IPS-18c (cell line): ENCODE results near the gene LRIG3.
"Not testable (repeated sequence)": the region's sequence is repeated elsewhere in the genome, so short reads cannot be mapped to it uniquely, and the experiment has no call there.

ENCODE experiments used
- H3K4me3 ChIP-seq: 2 replicates; pipeline ENCODE4 v1.7.0; 2013; ENCODE audit warnings: low read depth, mild to moderate bottlenecking, low read length, moderate library complexity; ENCODE audit not compliant: insufficient read depth
- H3K9me3 ChIP-seq: one replicate; pipeline ENCODE4 v1.6.1; 2013; ENCODE audit warnings: mild to moderate bottlenecking, low read length, moderate library complexity; ENCODE audit not compliant: control insufficient read depth, insufficient read depth

Gene LRIG3

DNA sequence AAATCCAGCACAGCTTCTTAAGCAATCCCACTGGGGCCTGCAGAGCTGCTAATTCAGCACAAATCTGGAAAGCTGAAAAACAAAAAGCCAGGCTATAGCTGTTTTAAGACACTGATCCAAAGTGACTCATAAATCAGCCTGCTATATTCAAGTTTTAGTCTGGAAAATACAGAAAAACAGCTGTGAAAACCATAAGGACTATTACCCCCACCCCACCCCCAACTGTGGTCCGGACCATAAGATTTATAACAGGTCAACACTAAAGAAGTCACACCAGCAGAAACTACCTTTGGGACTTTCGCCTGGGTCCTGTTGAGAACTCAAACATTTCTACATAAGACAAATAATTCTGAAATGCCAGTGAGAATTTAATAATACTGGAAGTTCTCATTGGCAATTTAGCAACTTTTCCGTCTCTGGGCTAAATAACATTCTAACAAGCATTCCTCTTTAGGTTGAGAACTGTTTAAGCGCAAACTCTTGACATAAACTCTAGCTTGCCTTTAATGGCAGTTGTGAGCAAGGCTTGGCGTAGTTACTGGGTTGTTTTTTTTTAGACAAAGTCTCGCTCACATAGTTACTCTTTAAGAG is 3.3 kb downstream of the LRIG3 start:
- Histone ChIP-seq H3K9me3 (no peaks in the 10 kb centered on the region), H3K4me3 (no peak overlapping the region)

DNA sequence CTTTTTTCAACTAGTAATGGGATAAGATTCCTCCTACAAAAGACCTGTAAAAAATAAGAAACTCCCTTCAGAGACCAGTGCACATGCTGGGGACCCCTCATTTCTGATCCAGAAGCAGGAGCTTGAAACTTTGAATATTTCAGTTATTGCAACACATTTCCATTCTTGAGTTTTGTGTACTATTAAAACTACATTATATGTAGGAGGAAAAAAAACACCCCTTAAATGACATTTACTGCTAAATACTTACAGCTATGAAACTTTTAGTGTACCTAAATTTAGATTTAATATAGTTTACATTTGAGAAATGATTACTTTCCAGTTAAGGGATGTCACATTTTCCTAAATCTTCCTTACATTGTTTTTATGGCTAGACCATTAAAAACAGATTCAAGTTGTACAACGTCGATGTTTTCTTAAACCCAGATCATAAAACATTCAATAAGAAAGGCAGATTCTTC is 4.1 kb downstream of the LRIG3 start:
- no peaks in the 10 kb centered on the region for H3K9me3 ChIP-seq
- no peak overlapping the region for H3K4me3 ChIP-seq

DNA sequence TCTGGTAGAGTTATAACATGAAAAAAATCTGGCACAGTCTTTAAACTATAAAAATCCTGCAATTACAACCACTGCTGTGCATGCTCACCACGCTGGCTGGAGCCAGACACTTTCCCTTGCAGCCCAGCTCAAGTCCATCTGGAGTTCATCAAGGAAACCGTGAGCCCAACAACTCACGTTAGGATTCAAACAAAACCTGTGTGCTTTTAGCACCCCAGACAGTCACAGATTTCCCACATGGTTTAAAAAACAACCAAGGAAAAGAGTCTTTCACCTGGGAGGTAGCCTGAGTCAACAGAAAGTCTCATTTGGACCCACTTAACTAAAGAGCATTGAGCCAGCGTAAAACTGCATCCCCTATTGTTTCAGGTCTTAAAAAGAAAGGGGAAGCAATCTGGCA is 4.7 kb downstream of the LRIG3 start:
- no peak overlapping the region for H3K4me3 ChIP-seq
- no peaks in the 10 kb centered on the region for H3K9me3 ChIP-seq

DNA sequence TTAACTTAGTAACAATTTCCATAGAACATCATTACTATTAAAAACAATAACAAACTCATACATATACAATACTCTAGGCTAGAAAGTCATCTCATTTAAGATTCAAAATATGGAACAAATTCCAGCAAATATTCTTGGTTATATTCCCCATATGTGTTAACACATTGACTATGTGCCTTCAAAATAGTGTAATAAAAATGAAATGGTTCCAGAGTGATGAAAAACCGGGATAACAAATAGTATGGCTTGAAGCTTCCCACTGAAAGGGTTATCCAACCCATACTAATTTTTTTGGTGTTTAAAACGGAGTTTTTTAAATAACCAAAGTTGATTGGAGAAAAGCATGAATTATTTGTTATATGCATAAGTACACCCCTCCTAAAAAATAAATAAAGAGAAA is 5.3 kb downstream of the LRIG3 start:
- Histone ChIP-seq H3K9me3 (no peaks in the 10 kb centered on the region), H3K4me3 (no peak overlapping the region)

DNA sequence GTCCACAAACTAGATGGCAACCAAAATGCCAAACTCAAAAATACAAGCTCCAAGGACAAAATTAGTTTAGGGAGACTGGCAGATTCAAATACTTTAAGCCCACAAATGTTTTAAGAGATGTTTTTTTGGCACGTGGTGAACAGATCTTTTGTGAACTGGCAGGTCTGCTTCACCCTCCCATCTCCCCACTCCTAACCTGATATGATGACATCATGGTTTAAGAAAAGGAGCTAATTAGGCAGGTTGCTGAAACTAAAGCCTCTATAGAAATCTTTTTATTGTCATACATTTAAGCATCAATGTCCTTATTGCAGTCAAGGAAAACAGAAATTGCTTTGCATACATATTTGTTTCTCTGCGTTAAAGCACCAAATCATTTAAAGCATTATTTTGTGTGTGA is 5.8 kb downstream of the LRIG3 start:
- Histone ChIP-seq H3K4me3 (no peak overlapping the region), H3K9me3 (no peaks in the 10 kb centered on the region)

DNA sequence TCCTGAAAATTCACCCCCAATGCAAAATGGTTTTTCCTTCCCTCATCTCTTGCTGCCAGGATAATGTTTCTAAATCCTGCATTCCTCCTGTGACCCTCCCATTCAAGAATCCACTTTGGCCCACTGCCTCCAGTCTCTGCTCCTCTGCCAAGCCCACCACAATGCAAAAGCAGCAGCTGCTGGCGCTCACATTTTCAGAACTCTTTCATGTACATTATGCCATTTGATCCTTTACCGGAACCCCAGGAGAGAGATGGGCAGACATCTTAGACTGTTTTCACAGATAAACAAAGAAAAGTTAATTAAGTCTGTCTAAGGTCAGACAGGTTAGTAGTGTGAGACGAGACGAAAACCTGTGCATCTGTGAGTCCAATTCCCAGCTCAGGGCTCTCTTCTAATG is 12.9 kb downstream of the LRIG3 start:
- no peak overlapping the region for H3K4me3 ChIP-seq
- no peaks in the 10 kb centered on the region for H3K9me3 ChIP-seq

DNA sequence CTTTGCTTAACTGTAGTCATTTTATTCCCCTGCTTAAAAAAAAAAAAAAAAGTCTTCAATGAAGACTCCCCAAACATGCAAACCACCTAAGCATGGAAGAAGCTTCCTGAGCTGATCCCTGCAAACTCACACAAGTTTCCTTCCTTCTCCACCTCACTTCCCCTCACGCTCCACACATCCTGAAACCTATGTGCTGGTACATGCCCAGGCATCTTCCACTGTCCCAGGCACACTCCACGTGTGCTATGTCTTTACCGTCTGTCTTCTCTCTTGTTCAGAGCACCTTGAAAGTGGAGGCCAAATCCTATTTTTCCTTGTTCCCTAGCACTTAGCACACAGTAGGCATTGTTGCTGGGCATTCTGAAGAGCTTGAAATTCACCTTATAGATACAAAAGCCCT is 13.4 kb downstream of the LRIG3 start:
- no peaks in the 10 kb centered on the region for H3K9me3 ChIP-seq
- H3K4me3 ChIP-seq = no peak overlapping the region

DNA sequence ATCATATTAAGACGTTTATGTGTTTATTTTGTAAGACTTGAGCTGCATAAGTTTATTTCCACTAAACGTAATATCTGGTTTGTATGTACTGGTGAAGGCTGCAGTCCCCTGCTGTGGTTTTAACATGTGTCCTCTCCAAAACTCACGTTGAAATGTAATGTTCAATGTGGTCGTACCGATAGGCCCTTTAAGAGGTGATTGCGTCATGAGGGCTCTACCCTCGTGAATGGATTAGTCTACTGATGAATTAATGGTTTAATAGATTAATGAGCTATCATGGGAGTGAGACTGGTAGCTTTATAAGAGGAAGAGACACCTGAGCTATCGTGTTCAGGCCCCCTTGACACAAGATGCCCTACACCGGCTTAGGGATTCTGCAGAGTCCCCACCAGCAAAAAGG is 14.9 kb downstream of the LRIG3 start:
- Histone ChIP-seq H3K4me3 (no peak overlapping the region), H3K9me3 (no peaks in the 10 kb centered on the region)

DNA sequence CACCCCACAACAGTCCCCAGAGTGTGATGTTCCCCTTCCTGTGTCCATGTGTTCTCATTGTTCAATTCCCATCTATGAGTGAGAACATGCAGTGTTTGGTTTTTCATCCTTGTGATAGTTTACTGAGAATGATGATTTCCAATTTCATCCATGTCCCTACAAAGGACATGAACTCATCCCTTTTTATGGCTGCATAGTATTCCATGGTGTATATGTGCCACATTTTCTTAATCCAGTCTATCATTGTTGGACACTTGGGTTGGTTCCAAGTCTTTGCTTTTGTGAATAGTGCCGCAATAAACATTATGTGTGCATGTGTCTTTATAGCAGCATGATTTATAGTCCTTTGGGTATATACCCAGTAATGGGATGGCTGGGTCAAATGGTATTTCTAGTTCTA is 17.6 kb downstream of the LRIG3 start:
- not testable (repeated sequence) for H3K4me3 ChIP-seq, H3K9me3 ChIP-seq

DNA sequence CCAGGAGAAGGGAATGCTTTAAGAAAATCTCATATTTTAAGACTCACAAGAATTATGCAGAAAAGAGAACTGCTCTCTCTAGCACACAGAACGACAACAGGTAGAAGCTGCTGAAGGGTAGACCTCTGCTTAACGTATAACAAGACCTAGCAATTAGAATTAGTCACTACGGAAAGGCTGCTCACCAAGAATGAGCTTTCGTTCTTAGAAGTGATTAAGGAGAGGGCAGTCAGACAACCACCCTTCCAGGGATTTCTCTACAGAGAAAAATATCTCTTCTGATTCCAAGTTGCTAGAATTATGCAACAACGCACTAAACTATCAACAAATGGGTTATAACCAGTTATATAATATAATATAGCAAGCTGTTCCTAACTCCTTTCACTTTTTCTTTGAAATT is 18.6 kb downstream of the LRIG3 start:
- no peak overlapping the region for H3K4me3 ChIP-seq

DNA sequence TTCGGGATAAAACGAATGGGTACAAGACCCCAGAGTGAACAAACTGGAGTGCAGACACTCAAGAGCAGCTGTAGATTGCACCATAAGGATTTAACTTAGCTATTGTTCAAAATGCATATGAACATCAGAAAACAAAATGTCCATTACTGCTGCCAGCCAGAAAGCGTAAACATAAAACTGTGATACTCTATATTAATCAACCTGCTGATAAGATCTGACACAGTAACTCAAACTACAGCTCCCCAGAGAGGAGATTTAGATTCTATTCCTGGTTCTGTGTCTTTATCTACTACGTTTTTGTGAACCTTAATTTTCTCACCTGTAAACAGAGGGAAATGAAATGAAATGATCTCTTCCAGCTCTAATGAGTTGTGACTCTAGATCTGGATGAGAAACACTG is 22.3 kb downstream of the LRIG3 start:
- Histone ChIP-seq H3K9me3 (no peaks in the 10 kb centered on the region), H3K4me3 (no peak overlapping the region)

More for the DNA sequence above, 18.6 kb downstream of the LRIG3 start:
- H3K9me3 ChIP-seq = no peaks in the 10 kb centered on the region

DNA sequence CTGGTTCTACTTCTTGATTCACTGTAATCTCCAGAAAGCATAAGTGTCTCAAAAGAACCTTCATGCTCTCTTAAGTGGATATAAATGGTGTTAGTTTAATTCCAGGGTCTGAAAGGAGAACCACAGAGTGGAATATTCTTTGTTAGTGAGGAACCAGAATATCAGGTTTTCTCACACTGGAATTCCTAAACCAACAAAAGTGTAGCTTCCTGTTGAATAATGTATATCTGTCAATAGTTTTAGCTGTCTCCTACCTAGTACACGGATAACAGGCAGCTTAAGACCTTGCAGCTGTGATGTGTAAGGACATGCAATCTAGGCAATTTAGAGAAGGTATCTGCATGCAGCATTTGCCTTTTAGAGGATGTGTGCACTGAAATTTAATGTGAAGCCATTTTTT is 24.0 kb downstream of the LRIG3 start:
- H3K9me3 ChIP-seq = no peaks in the 10 kb centered on the region
- H3K4me3 ChIP-seq = no peak overlapping the region

DNA sequence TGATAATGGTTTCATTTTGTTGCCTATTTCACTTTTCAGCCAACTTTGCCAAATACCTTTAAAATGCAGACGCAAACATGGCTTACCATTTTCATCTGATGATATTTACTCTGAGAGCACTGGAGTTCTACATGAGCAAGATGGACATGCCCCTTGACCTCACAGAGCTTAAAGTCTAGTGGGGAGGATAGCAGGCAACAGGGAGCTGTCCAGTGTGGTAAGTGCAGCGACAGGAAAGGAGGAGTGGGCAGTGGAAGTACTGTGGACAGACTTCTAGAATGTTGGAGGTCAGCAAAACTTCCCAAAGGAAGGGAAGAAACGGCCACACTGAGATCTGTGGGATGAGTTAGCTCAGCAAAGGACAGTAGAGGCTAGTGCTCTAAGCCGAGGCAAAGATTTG is 25.3 kb downstream of the LRIG3 start:
- Histone ChIP-seq H3K4me3 (no peak overlapping the region), H3K9me3 (no peaks in the 10 kb centered on the region)

DNA sequence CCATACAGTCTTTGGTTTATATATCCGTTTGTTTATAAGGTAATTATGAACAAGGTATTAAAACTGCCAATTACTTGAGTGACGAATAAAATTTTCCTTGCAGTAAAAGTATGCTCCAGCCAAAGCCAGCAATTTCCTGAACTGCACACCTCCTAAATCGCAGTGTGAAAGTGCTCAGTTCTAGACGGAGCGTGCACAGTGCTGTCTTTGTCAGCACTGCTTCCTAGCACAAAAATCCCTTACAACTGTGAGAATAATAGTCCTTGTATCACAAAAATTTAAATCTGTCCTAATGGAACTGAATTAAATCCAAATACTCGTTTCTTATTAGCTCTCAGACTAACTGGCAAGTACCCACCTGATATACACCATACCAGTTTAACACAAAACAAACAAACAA is 26.3 kb downstream of the LRIG3 start:
- H3K4me3 ChIP-seq = no peak overlapping the region

DNA sequence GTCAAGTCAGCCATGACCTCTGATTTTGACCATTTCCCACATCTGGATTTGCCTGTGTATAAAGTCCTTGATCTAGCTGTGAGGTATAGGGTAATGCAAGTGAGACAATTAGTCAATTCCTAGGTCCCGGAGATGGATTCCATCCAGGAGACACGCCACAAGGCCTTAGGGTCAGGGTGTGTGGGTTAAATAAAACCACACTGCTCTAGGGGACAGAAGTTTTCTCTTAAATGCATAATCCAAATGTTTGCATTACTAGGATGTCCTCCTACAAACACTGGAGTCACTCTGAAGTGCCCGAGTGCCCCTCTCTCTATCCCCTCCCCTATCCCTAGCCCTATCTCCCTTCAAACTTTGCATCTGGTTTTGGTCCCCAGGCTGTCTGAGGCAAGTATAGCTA is 26.8 kb downstream of the LRIG3 start:
- H3K4me3 ChIP-seq = no peak overlapping the region
- H3K9me3 ChIP-seq = no peaks in the 10 kb centered on the region

More for the DNA sequence above, 26.3 kb downstream of the LRIG3 start:
- H3K9me3 ChIP-seq = no peaks in the 10 kb centered on the region

DNA sequence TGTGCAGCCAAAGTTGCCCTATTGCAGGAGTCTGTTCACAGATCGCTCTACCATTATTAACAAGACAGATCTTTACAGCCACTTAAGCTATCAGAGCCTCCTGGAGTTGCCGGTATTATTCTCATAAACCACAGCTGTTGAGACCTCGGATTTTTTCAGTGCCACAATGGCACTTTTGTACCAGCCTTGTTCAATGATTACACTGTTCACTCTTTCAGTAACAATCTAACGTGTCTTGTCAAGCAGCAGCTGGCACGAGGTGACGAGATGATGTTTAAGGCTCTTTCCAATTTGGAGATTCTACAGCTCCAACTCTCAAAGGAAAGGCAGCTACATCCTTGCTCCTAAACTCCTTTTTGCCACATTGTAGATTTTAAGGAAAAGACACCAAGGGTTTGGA is 30.7 kb downstream of the LRIG3 start:
- Histone ChIP-seq H3K4me3 (no peak overlapping the region), H3K9me3 (no peaks in the 10 kb centered on the region)

DNA sequence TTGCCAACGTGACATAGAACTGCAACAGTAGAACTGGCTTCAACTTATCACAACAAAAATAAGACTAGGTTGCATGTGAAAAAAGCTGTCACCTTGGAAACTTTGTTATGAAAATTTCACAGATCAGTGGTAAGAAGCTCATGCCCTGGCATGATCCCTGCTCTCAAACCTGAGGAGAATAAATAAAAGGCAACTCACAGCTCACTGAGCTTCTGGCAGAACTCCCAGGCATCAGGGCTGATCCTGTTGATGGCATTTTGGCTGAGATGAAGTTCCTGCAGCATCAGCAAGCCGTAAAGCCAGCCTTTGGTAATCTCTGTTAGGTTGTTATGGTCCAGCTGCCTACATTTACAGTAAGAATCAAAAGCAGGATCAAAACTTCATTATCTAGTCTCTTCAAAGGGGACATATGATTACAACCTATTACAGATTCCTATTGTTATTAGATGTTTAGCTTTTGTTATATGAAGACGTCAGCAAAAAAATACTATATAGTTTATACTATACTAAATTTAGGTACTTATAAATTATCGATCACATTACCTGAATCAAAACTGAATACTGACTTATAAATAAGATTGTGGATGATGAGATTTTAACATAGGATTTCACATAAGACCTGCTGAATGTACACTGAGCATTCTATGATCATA is 32.0 kb downstream of the LRIG3 start:
- H3K9me3 ChIP-seq = no peaks in the 10 kb centered on the region
- H3K4me3 ChIP-seq = no peak overlapping the region

DNA sequence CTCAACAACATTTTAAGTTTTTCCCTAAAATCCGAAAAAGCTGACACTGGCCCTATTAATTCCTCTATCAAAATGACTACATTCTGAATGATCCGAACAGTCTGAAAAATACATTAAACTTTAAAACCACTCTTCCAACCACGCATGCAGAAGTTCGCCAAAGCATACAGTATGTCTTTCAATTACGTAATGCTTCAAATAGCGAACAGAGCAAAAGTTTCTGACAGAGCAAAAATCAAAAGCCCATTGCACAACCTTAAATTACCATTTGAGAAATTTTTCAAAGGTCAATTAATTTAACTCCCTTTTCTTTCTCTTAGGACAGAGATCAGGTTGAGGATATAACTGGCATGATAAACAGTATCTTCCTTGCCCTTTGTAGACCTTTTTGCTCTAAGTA is 33.2 kb downstream of the LRIG3 start:
- no peaks in the 10 kb centered on the region for H3K9me3 ChIP-seq
- H3K4me3 ChIP-seq = no peak overlapping the region

DNA sequence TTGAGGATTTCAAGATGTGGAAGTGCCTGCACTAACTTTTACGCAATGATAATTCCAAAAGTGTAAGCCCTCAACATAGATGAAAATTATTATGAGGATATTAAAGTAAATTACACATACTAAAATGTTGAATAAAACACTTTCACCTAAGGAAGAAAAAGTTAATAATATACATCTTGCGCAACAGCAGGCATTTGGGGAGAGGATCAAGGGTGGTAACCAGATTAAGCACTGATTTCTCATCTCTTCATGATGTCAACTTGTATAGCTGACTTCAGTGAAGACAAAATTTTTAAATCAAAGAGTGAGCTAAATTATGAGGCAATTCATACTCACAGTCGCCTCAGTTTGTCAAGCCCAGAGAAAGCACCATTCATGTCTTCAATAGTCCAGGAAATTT is 33.8 kb downstream of the LRIG3 start:
- Histone ChIP-seq H3K9me3 (no peaks in the 10 kb centered on the region), H3K4me3 (no peak overlapping the region)
